WTC11 (cell line): Measurements from ENCODE around the gene RGS19. TPM values are rescaled to one million over a fixed set of nuclear protein-coding genes. Genes with fewer than 3 reads are reported as not detected.

Source experiments
- AFF4 ChIP-seq: sonication (generic); formaldehyde crosslinking; IDR thresholded peaks from 2 replicates; pipeline ENCODE4 v1.8.1; 2023; ENCODE audit warnings: mild to moderate bottlenecking, missing genetic modification reagents, borderline replicate concordance
- ATF3 ChIP-seq: sonication (generic); formaldehyde crosslinking; conservative IDR thresholded peaks from 2 replicates; pipeline ENCODE4 v1.8.1; 2022; ENCODE audit warnings: mild to moderate bottlenecking, missing genetic modification reagents
- CBFB ChIP-seq: sonication (generic); formaldehyde crosslinking; IDR thresholded peaks from 2 replicates; pipeline ENCODE4 v1.8.1; 2022; ENCODE audit warnings: mild to moderate bottlenecking, low read depth, missing genetic modification reagents
- CREB1 ChIP-seq: sonication (generic); formaldehyde crosslinking; IDR thresholded peaks from 2 replicates; pipeline ENCODE4 v1.8.0; 2023; ENCODE audit warnings: mild to moderate bottlenecking, missing genetic modification reagents
- FOXP1 ChIP-seq: sonication (generic); formaldehyde crosslinking; IDR thresholded peaks from 2 replicates; pipeline ENCODE4 v1.8.0; 2022; ENCODE audit warnings: missing genetic modification reagents, mild to moderate bottlenecking, moderate library complexity, borderline replicate concordance
- NFE2L1 ChIP-seq: sonication (generic); formaldehyde crosslinking; IDR thresholded peaks from 2 replicates; pipeline ENCODE4 v1.8.1; 2023; ENCODE audit warnings: missing genetic modification reagents
- NR1H2 ChIP-seq: sonication (generic); formaldehyde crosslinking; IDR thresholded peaks from 2 replicates; pipeline ENCODE4 v1.9.0; 2021; ENCODE audit warnings: mild to moderate bottlenecking, moderate library complexity, missing genetic modification reagents
- SMAD4 ChIP-seq: sonication (generic); formaldehyde crosslinking; IDR thresholded peaks from 2 replicates; pipeline ENCODE4 v1.8.0; 2022; ENCODE audit warnings: mild to moderate bottlenecking, missing genetic modification reagents
- SOX15 ChIP-seq: fragments of 250-450 bp; sonication (Bioruptor Pico); IDR thresholded peaks from 2 replicates; pipeline ENCODE4 v1.9.0; 2021; ENCODE audit warnings: mild to moderate bottlenecking
- TCF7 ChIP-seq: sonication (generic); formaldehyde crosslinking; IDR thresholded peaks from 2 replicates; pipeline ENCODE4 v1.8.0; 2022; ENCODE audit warnings: mild to moderate bottlenecking, low read depth, missing genetic modification reagents, moderate library complexity
- ZNF121 ChIP-seq: sonication (generic); formaldehyde crosslinking; IDR thresholded peaks from 2 replicates; pipeline ENCODE4 v1.8.0; 2023; ENCODE audit warnings: missing genetic modification reagents
- ZNF317 ChIP-seq: sonication (generic); formaldehyde crosslinking; IDR thresholded peaks from 2 replicates; pipeline ENCODE4 v1.8.1; 2023; ENCODE audit warnings: low read depth, mild to moderate bottlenecking, moderate library complexity, missing genetic modification reagents, borderline replicate concordance
- ZNF671 ChIP-seq: fragments of 250-450 bp; sonication (Bioruptor Pico); IDR thresholded peaks from 2 replicates; pipeline ENCODE4 v1.8.0; 2021; ENCODE audit warnings: mild to moderate bottlenecking
- total RNA-seq: library from RNA; stranded (reverse); gene quantifications from 3 replicates; pipeline ENCODE4 v1.2.3, GENCODE V29; 2021
- TF ChIP-seq, protein P1 (sequence below): fragments of 250-450 bp; sonication (Bioruptor Pico); IDR thresholded peaks from 2 replicates; pipeline ENCODE4 v1.9.0; 2021; ENCODE audit warnings: mild to moderate bottlenecking
- TF ChIP-seq, protein P2 (sequence below): fragments of 250-450 bp; sonication (Bioruptor Pico); IDR thresholded peaks from 2 replicates; pipeline ENCODE4 v1.9.0; 2021; ENCODE audit warnings: mild to moderate bottlenecking, borderline replicate concordance
- TF ChIP-seq, protein P3 (sequence below): fragments of 250-450 bp; sonication (Bioruptor Pico); IDR thresholded peaks from 2 replicates; pipeline ENCODE4 v1.9.0; 2021; ENCODE audit warnings: mild to moderate bottlenecking
- TF ChIP-seq, protein P4 (sequence below): sonication (generic); formaldehyde crosslinking; conservative IDR thresholded peaks from 2 replicates; pipeline ENCODE4 v1.8.1; 2023; ENCODE audit warnings: mild to moderate bottlenecking, low read depth, missing genetic modification reagents, moderate library complexity
- TF ChIP-seq, protein P5 (sequence below): sonication (generic); formaldehyde crosslinking; IDR thresholded peaks from 2 replicates; pipeline ENCODE4 v1.8.1; 2022; ENCODE audit warnings: mild to moderate bottlenecking, moderate library complexity, missing genetic modification reagents

RGS19 gene
- total RNA-seq, 1 experiment from 2014 or later, result 13.8 TPM

DNA sequence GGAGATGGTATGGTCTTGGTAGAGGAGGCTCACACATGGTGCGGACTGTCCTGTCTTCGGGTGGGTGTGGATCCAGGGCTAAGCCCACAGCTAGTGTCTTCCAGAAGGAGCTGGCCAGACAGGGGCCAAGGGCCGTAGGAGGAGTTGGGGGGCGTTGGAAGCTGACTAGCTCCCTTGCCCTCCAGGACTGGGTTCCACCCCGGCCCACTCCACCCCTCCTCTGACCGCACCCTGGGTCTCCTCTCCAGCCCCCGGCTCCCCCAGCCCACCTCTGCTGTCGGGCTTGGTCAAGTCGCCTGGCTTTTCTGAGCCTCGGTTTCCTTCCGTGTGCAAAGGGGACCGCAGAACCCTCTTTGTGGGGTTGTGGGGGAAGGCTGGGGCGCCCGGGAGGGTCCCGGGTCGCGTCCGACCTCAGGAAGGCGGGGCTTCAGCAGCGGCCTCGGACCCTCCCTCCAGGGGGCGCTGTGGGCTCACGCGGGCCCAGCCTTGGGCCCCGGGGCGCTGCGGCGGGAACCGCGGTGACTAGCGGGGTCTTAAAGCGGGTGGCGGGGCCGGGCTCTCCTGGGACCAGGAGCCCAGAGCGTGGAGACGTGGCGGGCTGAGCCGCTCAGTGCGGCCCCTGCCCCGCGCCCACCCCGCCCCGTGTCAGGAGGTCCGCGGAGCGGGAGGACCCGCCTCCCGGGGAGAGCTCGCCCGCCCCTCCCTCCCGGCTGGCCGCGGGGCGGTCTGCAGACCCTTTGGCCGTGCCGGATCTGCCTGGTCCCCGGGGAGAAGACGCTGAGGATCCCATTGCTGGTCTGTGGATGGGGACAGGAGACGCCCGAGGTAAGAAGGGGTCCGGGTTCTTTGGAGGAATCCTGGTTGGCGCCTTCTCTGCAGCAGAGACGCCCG is 22.7 kb upstream of the RGS19 start (continued):
- TF ChIP-seq CREB1, result no peak
- TF ChIP-seq, protein P1, sequence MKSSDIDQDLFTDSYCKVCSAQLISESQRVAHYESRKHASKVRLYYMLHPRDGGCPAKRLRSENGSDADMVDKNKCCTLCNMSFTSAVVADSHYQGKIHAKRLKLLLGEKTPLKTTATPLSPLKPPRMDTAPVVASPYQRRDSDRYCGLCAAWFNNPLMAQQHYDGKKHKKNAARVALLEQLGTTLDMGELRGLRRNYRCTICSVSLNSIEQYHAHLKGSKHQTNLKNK, result no peak
- TF ChIP-seq, protein P2, sequence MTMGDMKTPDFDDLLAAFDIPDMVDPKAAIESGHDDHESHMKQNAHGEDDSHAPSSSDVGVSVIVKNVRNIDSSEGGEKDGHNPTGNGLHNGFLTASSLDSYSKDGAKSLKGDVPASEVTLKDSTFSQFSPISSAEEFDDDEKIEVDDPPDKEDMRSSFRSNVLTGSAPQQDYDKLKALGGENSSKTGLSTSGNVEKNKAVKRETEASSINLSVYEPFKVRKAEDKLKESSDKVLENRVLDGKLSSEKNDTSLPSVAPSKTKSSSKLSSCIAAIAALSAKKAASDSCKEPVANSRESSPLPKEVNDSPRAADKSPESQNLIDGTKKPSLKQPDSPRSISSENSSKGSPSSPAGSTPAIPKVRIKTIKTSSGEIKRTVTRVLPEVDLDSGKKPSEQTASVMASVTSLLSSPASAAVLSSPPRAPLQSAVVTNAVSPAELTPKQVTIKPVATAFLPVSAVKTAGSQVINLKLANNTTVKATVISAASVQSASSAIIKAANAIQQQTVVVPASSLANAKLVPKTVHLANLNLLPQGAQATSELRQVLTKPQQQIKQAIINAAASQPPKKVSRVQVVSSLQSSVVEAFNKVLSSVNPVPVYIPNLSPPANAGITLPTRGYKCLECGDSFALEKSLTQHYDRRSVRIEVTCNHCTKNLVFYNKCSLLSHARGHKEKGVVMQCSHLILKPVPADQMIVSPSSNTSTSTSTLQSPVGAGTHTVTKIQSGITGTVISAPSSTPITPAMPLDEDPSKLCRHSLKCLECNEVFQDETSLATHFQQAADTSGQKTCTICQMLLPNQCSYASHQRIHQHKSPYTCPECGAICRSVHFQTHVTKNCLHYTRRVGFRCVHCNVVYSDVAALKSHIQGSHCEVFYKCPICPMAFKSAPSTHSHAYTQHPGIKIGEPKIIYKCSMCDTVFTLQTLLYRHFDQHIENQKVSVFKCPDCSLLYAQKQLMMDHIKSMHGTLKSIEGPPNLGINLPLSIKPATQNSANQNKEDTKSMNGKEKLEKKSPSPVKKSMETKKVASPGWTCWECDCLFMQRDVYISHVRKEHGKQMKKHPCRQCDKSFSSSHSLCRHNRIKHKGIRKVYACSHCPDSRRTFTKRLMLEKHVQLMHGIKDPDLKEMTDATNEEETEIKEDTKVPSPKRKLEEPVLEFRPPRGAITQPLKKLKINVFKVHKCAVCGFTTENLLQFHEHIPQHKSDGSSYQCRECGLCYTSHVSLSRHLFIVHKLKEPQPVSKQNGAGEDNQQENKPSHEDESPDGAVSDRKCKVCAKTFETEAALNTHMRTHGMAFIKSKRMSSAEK (CRISPR knock-in tag), result no peak
- TF ChIP-seq ZNF317 (CRISPR knock-in tag), result no peak
- TF ChIP-seq, protein P3, sequence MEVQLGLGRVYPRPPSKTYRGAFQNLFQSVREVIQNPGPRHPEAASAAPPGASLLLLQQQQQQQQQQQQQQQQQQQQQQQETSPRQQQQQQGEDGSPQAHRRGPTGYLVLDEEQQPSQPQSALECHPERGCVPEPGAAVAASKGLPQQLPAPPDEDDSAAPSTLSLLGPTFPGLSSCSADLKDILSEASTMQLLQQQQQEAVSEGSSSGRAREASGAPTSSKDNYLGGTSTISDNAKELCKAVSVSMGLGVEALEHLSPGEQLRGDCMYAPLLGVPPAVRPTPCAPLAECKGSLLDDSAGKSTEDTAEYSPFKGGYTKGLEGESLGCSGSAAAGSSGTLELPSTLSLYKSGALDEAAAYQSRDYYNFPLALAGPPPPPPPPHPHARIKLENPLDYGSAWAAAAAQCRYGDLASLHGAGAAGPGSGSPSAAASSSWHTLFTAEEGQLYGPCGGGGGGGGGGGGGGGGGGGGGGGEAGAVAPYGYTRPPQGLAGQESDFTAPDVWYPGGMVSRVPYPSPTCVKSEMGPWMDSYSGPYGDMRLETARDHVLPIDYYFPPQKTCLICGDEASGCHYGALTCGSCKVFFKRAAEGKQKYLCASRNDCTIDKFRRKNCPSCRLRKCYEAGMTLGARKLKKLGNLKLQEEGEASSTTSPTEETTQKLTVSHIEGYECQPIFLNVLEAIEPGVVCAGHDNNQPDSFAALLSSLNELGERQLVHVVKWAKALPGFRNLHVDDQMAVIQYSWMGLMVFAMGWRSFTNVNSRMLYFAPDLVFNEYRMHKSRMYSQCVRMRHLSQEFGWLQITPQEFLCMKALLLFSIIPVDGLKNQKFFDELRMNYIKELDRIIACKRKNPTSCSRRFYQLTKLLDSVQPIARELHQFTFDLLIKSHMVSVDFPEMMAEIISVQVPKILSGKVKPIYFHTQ (CRISPR knock-in tag), result no peak
- TF ChIP-seq NR1H2, result no peak
- no peak for TF ChIP-seq ZNF671 (CRISPR knock-in tag)
- no peak for TF ChIP-seq TCF7
- TF ChIP-seq CBFB (CRISPR knock-in tag), result no peak
- TF ChIP-seq SOX15 (CRISPR knock-in tag), result no peak
- no peak for TF ChIP-seq NFE2L1
- TF ChIP-seq, protein P4, sequence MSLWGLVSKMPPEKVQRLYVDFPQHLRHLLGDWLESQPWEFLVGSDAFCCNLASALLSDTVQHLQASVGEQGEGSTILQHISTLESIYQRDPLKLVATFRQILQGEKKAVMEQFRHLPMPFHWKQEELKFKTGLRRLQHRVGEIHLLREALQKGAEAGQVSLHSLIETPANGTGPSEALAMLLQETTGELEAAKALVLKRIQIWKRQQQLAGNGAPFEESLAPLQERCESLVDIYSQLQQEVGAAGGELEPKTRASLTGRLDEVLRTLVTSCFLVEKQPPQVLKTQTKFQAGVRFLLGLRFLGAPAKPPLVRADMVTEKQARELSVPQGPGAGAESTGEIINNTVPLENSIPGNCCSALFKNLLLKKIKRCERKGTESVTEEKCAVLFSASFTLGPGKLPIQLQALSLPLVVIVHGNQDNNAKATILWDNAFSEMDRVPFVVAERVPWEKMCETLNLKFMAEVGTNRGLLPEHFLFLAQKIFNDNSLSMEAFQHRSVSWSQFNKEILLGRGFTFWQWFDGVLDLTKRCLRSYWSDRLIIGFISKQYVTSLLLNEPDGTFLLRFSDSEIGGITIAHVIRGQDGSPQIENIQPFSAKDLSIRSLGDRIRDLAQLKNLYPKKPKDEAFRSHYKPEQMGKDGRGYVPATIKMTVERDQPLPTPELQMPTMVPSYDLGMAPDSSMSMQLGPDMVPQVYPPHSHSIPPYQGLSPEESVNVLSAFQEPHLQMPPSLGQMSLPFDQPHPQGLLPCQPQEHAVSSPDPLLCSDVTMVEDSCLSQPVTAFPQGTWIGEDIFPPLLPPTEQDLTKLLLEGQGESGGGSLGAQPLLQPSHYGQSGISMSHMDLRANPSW (CRISPR knock-in tag), result no peak
- TF ChIP-seq AFF4 (CRISPR knock-in tag), result no peak
- no peak for TF ChIP-seq ATF3 (CRISPR knock-in tag)
- TF ChIP-seq, protein P5, sequence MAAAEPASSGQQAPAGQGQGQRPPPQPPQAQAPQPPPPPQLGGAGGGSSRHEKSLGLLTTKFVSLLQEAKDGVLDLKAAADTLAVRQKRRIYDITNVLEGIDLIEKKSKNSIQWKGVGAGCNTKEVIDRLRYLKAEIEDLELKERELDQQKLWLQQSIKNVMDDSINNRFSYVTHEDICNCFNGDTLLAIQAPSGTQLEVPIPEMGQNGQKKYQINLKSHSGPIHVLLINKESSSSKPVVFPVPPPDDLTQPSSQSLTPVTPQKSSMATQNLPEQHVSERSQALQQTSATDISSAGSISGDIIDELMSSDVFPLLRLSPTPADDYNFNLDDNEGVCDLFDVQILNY, result peak; percentile 81
- no peak; the same call in 1 of the 2 replicates for TF ChIP-seq FOXP1 (CRISPR knock-in tag)
- no peak for TF ChIP-seq ZNF121 (CRISPR knock-in tag)
- no peak for TF ChIP-seq SMAD4 (CRISPR knock-in tag)
